ENCODE measurements around the gene CHMP6. TPM values are rescaled to one million over a fixed set of nuclear protein-coding genes. Genes with fewer than 3 reads are reported as not detected.

Gene CHMP6
- polyA plus RNA-seq, 3 donors = 24.8 to 32.9 (median 25.4) TPM

GRCh38 chr17:80964859-80965580 lies 26.6 kb upstream of the CHMP6 start:
- DNase-seq (ENCODE audit: extremely low read depth in 1 of 11, low read depth in 9 of 11, low spot score in 4 of 11) = no peak

GRCh38 chr17:80965606-80966005 lies 26.0 kb upstream of the CHMP6 start:
- DNase-seq (ENCODE audit: extremely low read depth in 1 of 11, low read depth in 9 of 11, low spot score in 4 of 11) = no peak

- no peak for DNase-seq (ENCODE audit: extremely low read depth in 1 of 11, low read depth in 9 of 11, low spot score in 4 of 11)
Measured at GRCh38 chr17:80967404-80967872, 24.2 kb upstream of the CHMP6 start.

- no peak for DNase-seq (ENCODE audit: extremely low read depth in 1 of 11, low read depth in 9 of 11, low spot score in 4 of 11)
Measured at GRCh38 chr17:80968602-80969029, 23.0 kb upstream of the CHMP6 start.

GRCh38 chr17:80969030-80969673 lies 22.5 kb upstream of the CHMP6 start:
- DNase-seq (ENCODE audit: extremely low read depth in 1 of 11, low read depth in 9 of 11, low spot score in 4 of 11) = no peak

GRCh38 chr17:80969674-80970043 lies 22.0 kb upstream of the CHMP6 start:
- DNase-seq (ENCODE audit: extremely low read depth in 1 of 11, low read depth in 9 of 11, low spot score in 4 of 11) = no peak

- no peak for DNase-seq (ENCODE audit: extremely low read depth in 1 of 11, low read depth in 9 of 11, low spot score in 4 of 11)
Measured at GRCh38 chr17:80970044-80970761, 21.4 kb upstream of the CHMP6 start.

GRCh38 chr17:80970762-80971703 lies 20.6 kb upstream of the CHMP6 start:
- no peak for DNase-seq (ENCODE audit: extremely low read depth in 1 of 11, low read depth in 9 of 11, low spot score in 4 of 11)

GRCh38 chr17:80971704-80972304 lies 19.8 kb upstream of the CHMP6 start:
- no peak for DNase-seq (ENCODE audit: extremely low read depth in 1 of 11, low read depth in 9 of 11, low spot score in 4 of 11)

GRCh38 chr17:80976701-80977100 lies 14.9 kb upstream of the CHMP6 start:
- DNase-seq (ENCODE audit: extremely low read depth in 1 of 11, low read depth in 9 of 11, low spot score in 4 of 11) = no peak

GRCh38 chr17:80977172-80977571 lies 14.5 kb upstream of the CHMP6 start:
- DNase-seq (ENCODE audit: extremely low read depth in 1 of 11, low read depth in 9 of 11, low spot score in 4 of 11) = no peak

GRCh38 chr17:80978499-80979497 lies 12.8 kb upstream of the CHMP6 start:
- no peak for DNase-seq (ENCODE audit: extremely low read depth in 1 of 11, low read depth in 9 of 11, low spot score in 4 of 11)

- DNase-seq (ENCODE audit: extremely low read depth in 1 of 11, low read depth in 9 of 11, low spot score in 4 of 11) = no peak
Measured at GRCh38 chr17:80979547-80980378, 11.9 kb upstream of the CHMP6 start.

GRCh38 chr17:80980397-80981061 lies 11.1 kb upstream of the CHMP6 start:
- DNase-seq (ENCODE audit: extremely low read depth in 1 of 11, low read depth in 9 of 11, low spot score in 4 of 11) = no peak

- DNase-seq (ENCODE audit: extremely low read depth in 1 of 11, low read depth in 9 of 11, low spot score in 4 of 11) = no peak
Measured at GRCh38 chr17:80981062-80981902, 10.4 kb upstream of the CHMP6 start.
